Measurements from ENCODE around the gene RIPOR2.

The RIPOR2 gene

GRCh38 chr6:24851086-24851485, 84.7 kb downstream of the RIPOR2 start:
- no peaks in the 10 kb centered on the region for H3K9me3 ChIP-seq (replicated peaks; ENCODE audit: low read length)
- H3K4me2 ChIP-seq (ENCODE audit: low read length) = no peak overlapping the region
- H3K4me1 ChIP-seq (ENCODE audit: control insufficient read depth, insufficient read depth, low read length) = peaks cover 4% of the 10 kb centered on the region
- H3K36me3 ChIP-seq (ENCODE audit: insufficient read depth, low read length) = no peaks in the 10 kb centered on the region
- H3K4me3 ChIP-seq (ENCODE audit: low read length) = no peak overlapping the region
- H3K9ac ChIP-seq (ENCODE audit: low read depth, low read length) = no peak overlapping the region
- peaks cover 4% of the 10 kb centered on the region for H3K27me3 ChIP-seq (ENCODE audit: control insufficient read depth, insufficient read depth, low read length)

GRCh38 chr6:24849713-24850112, 86.0 kb downstream of the RIPOR2 start:
- H3K9ac ChIP-seq (ENCODE audit: low read depth, low read length) = no peak overlapping the region
- no peak overlapping the region for H3K4me2 ChIP-seq (ENCODE audit: low read length)
- H3K27me3 ChIP-seq (ENCODE audit: control insufficient read depth, insufficient read depth, low read length) = peaks cover 4% of the 10 kb centered on the region
- H3K4me3 ChIP-seq (ENCODE audit: low read length) = no peak overlapping the region
- H3K9me3 ChIP-seq (replicated peaks; ENCODE audit: low read length) = no peaks in the 10 kb centered on the region
- H3K36me3 ChIP-seq (ENCODE audit: insufficient read depth, low read length) = no peaks in the 10 kb centered on the region
- no peaks in the 10 kb centered on the region for H3K4me1 ChIP-seq (ENCODE audit: control insufficient read depth, insufficient read depth, low read length)

- Histone ChIP-seq H3K4me2 (ENCODE audit: low read length) (no peak overlapping the region), H3K9me3 (replicated peaks; ENCODE audit: low read length) (no peaks in the 10 kb centered on the region), H3K9ac (ENCODE audit: low read depth, low read length) (no peak overlapping the region), H3K27me3 (ENCODE audit: control insufficient read depth, insufficient read depth, low read length) (peaks cover 4% of the 10 kb centered on the region), H3K4me1 (ENCODE audit: control insufficient read depth, insufficient read depth, low read length) (no peaks in the 10 kb centered on the region), H3K4me3 (ENCODE audit: low read length) (no peak overlapping the region), H3K36me3 (ENCODE audit: insufficient read depth, low read length) (no peaks in the 10 kb centered on the region)
Observed at GRCh38 chr6:24848461-24848860, 87.3 kb downstream of the RIPOR2 start.

GRCh38 chr6:24847402-24847801, 88.4 kb downstream of the RIPOR2 start:
- no peak overlapping the region for H3K4me2 ChIP-seq (ENCODE audit: low read length)
- H3K9me3 ChIP-seq (replicated peaks; ENCODE audit: low read length) = no peaks in the 10 kb centered on the region
- no peaks in the 10 kb centered on the region for H3K36me3 ChIP-seq (ENCODE audit: insufficient read depth, low read length)

GRCh38 chr6:24845578-24845977, 90.2 kb downstream of the RIPOR2 start:
- Histone ChIP-seq H3K4me3 (ENCODE audit: low read length) (no peak overlapping the region), H3K27me3 (ENCODE audit: control insufficient read depth, insufficient read depth, low read length) (peaks cover 17% of the 10 kb centered on the region), H3K9me3 (replicated peaks; ENCODE audit: low read length) (no peaks in the 10 kb centered on the region), H3K4me2 (ENCODE audit: low read length) (no peak overlapping the region), H3K4me1 (ENCODE audit: control insufficient read depth, insufficient read depth, low read length) (no peaks in the 10 kb centered on the region), H3K36me3 (ENCODE audit: insufficient read depth, low read length) (no peaks in the 10 kb centered on the region), H3K9ac (ENCODE audit: low read depth, low read length) (no peak overlapping the region)

More at GRCh38 chr6:24847402-24847801, 88.4 kb downstream of the RIPOR2 start:
- H3K9ac ChIP-seq (ENCODE audit: low read depth, low read length) = no peak overlapping the region
- H3K27me3 ChIP-seq (ENCODE audit: control insufficient read depth, insufficient read depth, low read length) = peaks cover 9% of the 10 kb centered on the region
- H3K4me3 ChIP-seq (ENCODE audit: low read length) = no peak overlapping the region
- H3K4me1 ChIP-seq (ENCODE audit: control insufficient read depth, insufficient read depth, low read length) = no peaks in the 10 kb centered on the region

GRCh38 chr6:24844903-24845302, 90.9 kb downstream of the RIPOR2 start:
- no peaks in the 10 kb centered on the region for H3K4me1 ChIP-seq (ENCODE audit: control insufficient read depth, insufficient read depth, low read length)
- H3K4me2 ChIP-seq (ENCODE audit: low read length) = no peak overlapping the region
- H3K9me3 ChIP-seq (replicated peaks; ENCODE audit: low read length) = no peaks in the 10 kb centered on the region
- H3K36me3 ChIP-seq (ENCODE audit: insufficient read depth, low read length) = no peaks in the 10 kb centered on the region
- peaks cover 17% of the 10 kb centered on the region for H3K27me3 ChIP-seq (ENCODE audit: control insufficient read depth, insufficient read depth, low read length)
- no peak overlapping the region for H3K9ac ChIP-seq (ENCODE audit: low read depth, low read length)
- no peak overlapping the region for H3K4me3 ChIP-seq (ENCODE audit: low read length)

- peaks cover 17% of the 10 kb centered on the region for H3K27me3 ChIP-seq (ENCODE audit: control insufficient read depth, insufficient read depth, low read length)
- no peak overlapping the region for H3K4me2 ChIP-seq (ENCODE audit: low read length)
- no peak overlapping the region for H3K9ac ChIP-seq (ENCODE audit: low read depth, low read length)
- H3K4me3 ChIP-seq (ENCODE audit: low read length) = no peak overlapping the region
- no peaks in the 10 kb centered on the region for H3K9me3 ChIP-seq (replicated peaks; ENCODE audit: low read length)
- H3K4me1 ChIP-seq (ENCODE audit: control insufficient read depth, insufficient read depth, low read length) = no peaks in the 10 kb centered on the region
- H3K36me3 ChIP-seq (ENCODE audit: insufficient read depth, low read length) = no peaks in the 10 kb centered on the region
Observed at GRCh38 chr6:24844061-24844460, 91.7 kb downstream of the RIPOR2 start.

GRCh38 chr6:24840187-24840586, 95.6 kb downstream of the RIPOR2 start:
- Histone ChIP-seq H3K4me1 (ENCODE audit: control insufficient read depth, insufficient read depth, low read length) (no peaks in the 10 kb centered on the region), H3K9me3 (replicated peaks; ENCODE audit: low read length) (no peaks in the 10 kb centered on the region), H3K9ac (ENCODE audit: low read depth, low read length) (no peak overlapping the region), H3K36me3 (ENCODE audit: insufficient read depth, low read length) (no peaks in the 10 kb centered on the region), H3K4me2 (ENCODE audit: low read length) (no peak overlapping the region), H3K27me3 (ENCODE audit: control insufficient read depth, insufficient read depth, low read length) (peaks cover 13% of the 10 kb centered on the region), H3K4me3 (ENCODE audit: low read length) (no peak overlapping the region)

GRCh38 chr6:24838994-24839393, 96.8 kb downstream of the RIPOR2 start:
- no peaks in the 10 kb centered on the region for H3K4me1 ChIP-seq (ENCODE audit: control insufficient read depth, insufficient read depth, low read length)
- H3K27me3 ChIP-seq (ENCODE audit: control insufficient read depth, insufficient read depth, low read length) = peaks cover 13% of the 10 kb centered on the region
- no peak overlapping the region for H3K4me2 ChIP-seq (ENCODE audit: low read length)
- H3K4me3 ChIP-seq (ENCODE audit: low read length) = no peak overlapping the region
- no peaks in the 10 kb centered on the region for H3K9me3 ChIP-seq (replicated peaks; ENCODE audit: low read length)
- no peak overlapping the region for H3K9ac ChIP-seq (ENCODE audit: low read depth, low read length)
- H3K36me3 ChIP-seq (ENCODE audit: insufficient read depth, low read length) = no peaks in the 10 kb centered on the region

GRCh38 chr6:24838081-24838480, 97.7 kb downstream of the RIPOR2 start:
- H3K4me3 ChIP-seq (ENCODE audit: low read length) = no peak overlapping the region
- no peaks in the 10 kb centered on the region for H3K4me1 ChIP-seq (ENCODE audit: control insufficient read depth, insufficient read depth, low read length)
- H3K9me3 ChIP-seq (replicated peaks; ENCODE audit: low read length) = no peaks in the 10 kb centered on the region
- H3K36me3 ChIP-seq (ENCODE audit: insufficient read depth, low read length) = no peaks in the 10 kb centered on the region
- peaks cover 13% of the 10 kb centered on the region for H3K27me3 ChIP-seq (ENCODE audit: control insufficient read depth, insufficient read depth, low read length)
- H3K4me2 ChIP-seq (ENCODE audit: low read length) = no peak overlapping the region
- no peak overlapping the region for H3K9ac ChIP-seq (ENCODE audit: low read depth, low read length)

- H3K36me3 ChIP-seq (ENCODE audit: insufficient read depth, low read length) = no peaks in the 10 kb centered on the region
Observed at GRCh38 chr6:24836109-24836508, 99.7 kb downstream of the RIPOR2 start.

GRCh38 chr6:24833711-24834386, 101.9 kb downstream of the RIPOR2 start:
- H3K4me2 ChIP-seq (ENCODE audit: low read length) = no peak overlapping the region
- H3K9ac ChIP-seq (ENCODE audit: low read depth, low read length) = no peak overlapping the region
- H3K36me3 ChIP-seq (ENCODE audit: insufficient read depth, low read length) = no peaks in the 10 kb centered on the region

More at GRCh38 chr6:24836109-24836508, 99.7 kb downstream of the RIPOR2 start:
- Histone ChIP-seq H3K9me3 (replicated peaks; ENCODE audit: low read length) (no peaks in the 10 kb centered on the region), H3K9ac (ENCODE audit: low read depth, low read length) (no peak overlapping the region), H3K4me3 (ENCODE audit: low read length) (no peak overlapping the region), H3K4me1 (ENCODE audit: control insufficient read depth, insufficient read depth, low read length) (peaks cover 18% of the 10 kb centered on the region), H3K4me2 (ENCODE audit: low read length) (no peak overlapping the region), H3K27me3 (ENCODE audit: control insufficient read depth, insufficient read depth, low read length) (no peaks in the 10 kb centered on the region)

More at GRCh38 chr6:24833711-24834386, 101.9 kb downstream of the RIPOR2 start:
- Histone ChIP-seq H3K27me3 (ENCODE audit: control insufficient read depth, insufficient read depth, low read length) (no peaks in the 10 kb centered on the region), H3K4me1 (ENCODE audit: control insufficient read depth, insufficient read depth, low read length) (peaks cover 18% of the 10 kb centered on the region), H3K4me3 (ENCODE audit: low read length) (no peak overlapping the region), H3K9me3 (replicated peaks; ENCODE audit: low read length) (no peaks in the 10 kb centered on the region)

All from skeletal muscle satellite cell (primary cell).